ENCODE data around the gene EMILIN3.

EMILIN3 gene

GRCh38 chr20:41348430-41349172 lies 18.0 kb downstream of the EMILIN3 start:
- no peak overlapping the region for H3K4me3 ChIP-seq (ENCODE audit: insufficient read depth, low read depth, low read length, poor library complexity, severe bottlenecking)
- no peak overlapping the region for H3K27ac ChIP-seq (ENCODE audit: insufficient read depth, low read length, poor library complexity, severe bottlenecking)
- no peaks in the 10 kb centered on the region for H3K4me1 ChIP-seq (ENCODE audit: control insufficient read depth, insufficient read depth, low read length, poor library complexity, severe bottlenecking)
- DNase-seq, result no peak
- no peaks in the 10 kb centered on the region for H3K9me3 ChIP-seq (ENCODE audit: control insufficient read depth, low read length)
- H3K36me3 ChIP-seq (ENCODE audit: control insufficient read depth, insufficient read depth, low read length), result no peaks in the 10 kb centered on the region
- H3K27me3 ChIP-seq (replicated peaks; ENCODE audit: control insufficient read depth, insufficient read depth, low read length, poor library complexity, severe bottlenecking), result no peaks in the 10 kb centered on the region

- Histone ChIP-seq H3K36me3 (ENCODE audit: control insufficient read depth, insufficient read depth, low read length) (no peaks in the 10 kb centered on the region), H3K27me3 (replicated peaks; ENCODE audit: control insufficient read depth, insufficient read depth, low read length, poor library complexity, severe bottlenecking) (no peaks in the 10 kb centered on the region), H3K4me3 (ENCODE audit: insufficient read depth, low read depth, low read length, poor library complexity, severe bottlenecking) (no peak overlapping the region), H3K27ac (ENCODE audit: insufficient read depth, low read length, poor library complexity, severe bottlenecking) (no peak overlapping the region), H3K4me1 (ENCODE audit: control insufficient read depth, insufficient read depth, low read length, poor library complexity, severe bottlenecking) (no peaks in the 10 kb centered on the region), H3K9me3 (ENCODE audit: control insufficient read depth, low read length) (no peaks in the 10 kb centered on the region)
- no peak for DNase-seq
Observed at GRCh38 chr20:41347523-41348429, 18.8 kb downstream of the EMILIN3 start.

- Histone ChIP-seq H3K4me3 (ENCODE audit: insufficient read depth, low read depth, low read length, poor library complexity, severe bottlenecking) (no peak overlapping the region), H3K36me3 (ENCODE audit: control insufficient read depth, insufficient read depth, low read length) (no peaks in the 10 kb centered on the region), H3K9me3 (ENCODE audit: control insufficient read depth, low read length) (no peaks in the 10 kb centered on the region), H3K27ac (ENCODE audit: insufficient read depth, low read length, poor library complexity, severe bottlenecking) (no peak overlapping the region), H3K4me1 (ENCODE audit: control insufficient read depth, insufficient read depth, low read length, poor library complexity, severe bottlenecking) (no peaks in the 10 kb centered on the region), H3K27me3 (replicated peaks; ENCODE audit: control insufficient read depth, insufficient read depth, low read length, poor library complexity, severe bottlenecking) (no peaks in the 10 kb centered on the region)
- no peak for DNase-seq
Observed at GRCh38 chr20:41345729-41346067, 20.9 kb downstream of the EMILIN3 start.

GRCh38 chr20:41344938-41345728 lies 21.5 kb downstream of the EMILIN3 start:
- Histone ChIP-seq H3K27me3 (replicated peaks; ENCODE audit: control insufficient read depth, insufficient read depth, low read length, poor library complexity, severe bottlenecking) (no peaks in the 10 kb centered on the region), H3K36me3 (ENCODE audit: control insufficient read depth, insufficient read depth, low read length) (no peaks in the 10 kb centered on the region), H3K4me1 (ENCODE audit: control insufficient read depth, insufficient read depth, low read length, poor library complexity, severe bottlenecking) (peaks cover 5% of the 10 kb centered on the region), H3K9me3 (ENCODE audit: control insufficient read depth, low read length) (no peaks in the 10 kb centered on the region), H3K4me3 (ENCODE audit: insufficient read depth, low read depth, low read length, poor library complexity, severe bottlenecking) (no peak overlapping the region), H3K27ac (ENCODE audit: insufficient read depth, low read length, poor library complexity, severe bottlenecking) (no peak overlapping the region)
- DNase-seq, result no peak

- no peak overlapping the region for H3K4me3 ChIP-seq (ENCODE audit: insufficient read depth, low read depth, low read length, poor library complexity, severe bottlenecking)
- no peaks in the 10 kb centered on the region for H3K36me3 ChIP-seq (ENCODE audit: control insufficient read depth, insufficient read depth, low read length)
- no peak for DNase-seq
- peaks cover 9% of the 10 kb centered on the region for H3K4me1 ChIP-seq (ENCODE audit: control insufficient read depth, insufficient read depth, low read length, poor library complexity, severe bottlenecking)
- H3K27ac ChIP-seq (ENCODE audit: insufficient read depth, low read length, poor library complexity, severe bottlenecking), result no peak overlapping the region
- no peaks in the 10 kb centered on the region for H3K9me3 ChIP-seq (ENCODE audit: control insufficient read depth, low read length)
- H3K27me3 ChIP-seq (replicated peaks; ENCODE audit: control insufficient read depth, insufficient read depth, low read length, poor library complexity, severe bottlenecking), result no peaks in the 10 kb centered on the region
Observed at GRCh38 chr20:41344477-41344876, 22.1 kb downstream of the EMILIN3 start.

GRCh38 chr20:41342474-41343464 lies 23.8 kb downstream of the EMILIN3 start:
- Histone ChIP-seq H3K9me3 (ENCODE audit: control insufficient read depth, low read length) (no peaks in the 10 kb centered on the region), H3K36me3 (ENCODE audit: control insufficient read depth, insufficient read depth, low read length) (no peaks in the 10 kb centered on the region), H3K4me3 (ENCODE audit: insufficient read depth, low read depth, low read length, poor library complexity, severe bottlenecking) (no peak overlapping the region), H3K4me1 (ENCODE audit: control insufficient read depth, insufficient read depth, low read length, poor library complexity, severe bottlenecking) (peaks cover 9% of the 10 kb centered on the region), H3K27ac (ENCODE audit: insufficient read depth, low read length, poor library complexity, severe bottlenecking) (no peak overlapping the region), H3K27me3 (replicated peaks; ENCODE audit: control insufficient read depth, insufficient read depth, low read length, poor library complexity, severe bottlenecking) (no peaks in the 10 kb centered on the region)
- no peak for DNase-seq

GRCh38 chr20:41340327-41341055 lies 26.1 kb downstream of the EMILIN3 start, which contains the start of gene LPIN3:
LPIN3 (plus strand) TSS chr20:41340821; CDS start chr20:41345804, 4,983 bp downstream.
- H3K4me1 ChIP-seq (ENCODE audit: control insufficient read depth, insufficient read depth, low read length, poor library complexity, severe bottlenecking), result peaks cover 9% of the 10 kb centered on the region
- H3K36me3 ChIP-seq (ENCODE audit: control insufficient read depth, insufficient read depth, low read length), result no peaks in the 10 kb centered on the region
- H3K9me3 ChIP-seq (ENCODE audit: control insufficient read depth, low read length), result no peaks in the 10 kb centered on the region
- H3K27ac ChIP-seq (ENCODE audit: insufficient read depth, low read length, poor library complexity, severe bottlenecking), result no peak within 1 kb of the TSS
- peak within 1 kb of the TSS; percentile 3 for H3K4me3 ChIP-seq (ENCODE audit: insufficient read depth, low read depth, low read length, poor library complexity, severe bottlenecking)
- H3K27me3 ChIP-seq (replicated peaks; ENCODE audit: control insufficient read depth, insufficient read depth, low read length, poor library complexity, severe bottlenecking), result no peaks in the 10 kb centered on the region
- peak; percentile 30 to 57 (median 31) for DNase-seq

- DNase-seq, result peak; percentile 67 to 76 (median 71)
- Histone ChIP-seq H3K36me3 (ENCODE audit: control insufficient read depth, insufficient read depth, low read length) (no peaks in the 10 kb centered on the region), H3K4me3 (ENCODE audit: insufficient read depth, low read depth, low read length, poor library complexity, severe bottlenecking) (peak overlapping the region; percentile 3), H3K27me3 (replicated peaks; ENCODE audit: control insufficient read depth, insufficient read depth, low read length, poor library complexity, severe bottlenecking) (no peaks in the 10 kb centered on the region), H3K27ac (ENCODE audit: insufficient read depth, low read length, poor library complexity, severe bottlenecking) (no peak overlapping the region), H3K9me3 (ENCODE audit: control insufficient read depth, low read length) (no peaks in the 10 kb centered on the region), H3K4me1 (ENCODE audit: control insufficient read depth, insufficient read depth, low read length, poor library complexity, severe bottlenecking) (peaks cover 9% of the 10 kb centered on the region)
Observed at GRCh38 chr20:41339957-41340326, 26.7 kb downstream of the EMILIN3 start.

All from effector memory CD4-positive, alpha-beta T cell (primary cell).